NCI-H2227 treated with DMSO at 0.1 percent for 48 hours (cell line): ENCODE measurements around the gene RUNDC3A.

Source experiments
- DNase-seq: peaks from one replicate; lab custom pipeline; 2025; lab: John Stamatoyannopoulos, UW

Gene RUNDC3A

GRCh38 chr17:44283344-44284023, 24.9 kb upstream of the RUNDC3A start:
- no peak for DNase-seq

DNA sequence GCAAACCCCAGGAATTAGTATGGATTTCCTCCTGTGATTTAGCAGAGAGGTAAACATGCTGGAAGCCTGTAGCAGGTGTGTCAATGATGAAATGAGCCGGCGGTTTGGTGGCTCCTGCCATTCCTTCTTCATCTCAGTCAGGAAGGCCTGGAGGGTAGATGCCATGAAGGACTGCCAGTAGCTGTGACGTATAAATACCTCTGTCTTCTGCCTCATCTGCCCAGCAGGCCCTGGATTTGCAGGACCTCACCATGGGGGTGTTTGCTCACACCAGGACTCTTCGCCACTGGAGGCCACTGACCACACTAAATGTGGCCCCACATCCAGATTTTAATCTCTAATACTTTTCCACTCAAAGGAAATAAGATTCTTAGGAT, 24.4 kb upstream of the RUNDC3A start:
- DNase-seq: no peak

- no peak for DNase-seq
These were observed 20.8 kb upstream of the RUNDC3A start for GRCh38 chr17:44287651-44288050.

DNA sequence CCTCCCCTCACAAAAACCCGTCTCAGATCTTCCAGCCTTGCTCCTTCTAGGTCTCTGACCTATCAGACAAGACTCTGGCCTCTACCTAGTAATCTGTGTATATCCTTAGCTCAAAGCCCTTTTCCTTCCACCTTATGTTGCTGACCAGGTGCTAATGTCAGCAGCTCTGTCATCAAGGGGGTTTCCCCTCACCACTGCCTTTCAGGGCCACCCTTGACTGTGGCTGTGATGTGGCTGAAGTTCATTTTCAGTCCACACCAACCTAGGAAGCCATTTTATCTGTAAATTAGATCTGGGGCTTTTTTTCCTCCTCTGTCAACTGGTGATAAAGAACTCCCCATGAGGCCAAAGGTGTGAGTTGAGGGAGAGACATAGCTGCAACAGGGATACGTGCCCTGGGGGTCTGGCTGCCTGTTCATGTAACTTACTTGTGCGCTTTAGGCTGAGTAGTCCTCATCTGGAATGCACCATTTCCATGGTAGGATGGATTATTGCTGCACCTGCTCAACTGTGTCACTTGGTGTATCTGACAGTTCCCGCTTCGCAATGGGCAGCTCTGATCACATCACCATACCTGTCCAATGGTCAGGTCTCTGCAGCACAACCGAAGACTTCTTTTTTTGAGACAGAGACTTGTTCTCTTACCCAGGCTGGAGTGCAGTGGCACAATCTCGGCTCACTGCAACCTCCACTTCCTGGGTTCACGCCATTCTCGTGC, 14.7 kb upstream of the RUNDC3A start:
- no peak for DNase-seq

DNA sequence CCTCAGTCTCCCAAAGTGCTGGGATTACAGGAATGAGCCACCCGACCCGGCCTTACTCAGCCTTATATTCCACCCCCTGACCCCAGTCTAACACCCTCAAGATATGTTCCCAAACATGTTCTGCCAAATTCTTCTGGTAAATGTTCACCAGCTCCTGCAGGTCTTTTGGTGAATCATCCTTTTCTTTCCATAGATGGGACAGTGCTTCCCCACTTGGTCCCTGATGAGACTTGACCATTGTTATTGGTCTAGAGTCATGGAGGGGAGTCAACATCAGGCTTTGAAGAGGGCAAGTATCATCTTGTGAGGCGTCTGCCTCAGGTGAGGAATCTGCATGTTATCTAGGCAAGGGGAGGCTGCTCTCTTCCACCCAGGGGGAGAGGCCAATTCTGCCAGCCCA, 10.4 kb upstream of the RUNDC3A start:
- no peak for DNase-seq

DNA sequence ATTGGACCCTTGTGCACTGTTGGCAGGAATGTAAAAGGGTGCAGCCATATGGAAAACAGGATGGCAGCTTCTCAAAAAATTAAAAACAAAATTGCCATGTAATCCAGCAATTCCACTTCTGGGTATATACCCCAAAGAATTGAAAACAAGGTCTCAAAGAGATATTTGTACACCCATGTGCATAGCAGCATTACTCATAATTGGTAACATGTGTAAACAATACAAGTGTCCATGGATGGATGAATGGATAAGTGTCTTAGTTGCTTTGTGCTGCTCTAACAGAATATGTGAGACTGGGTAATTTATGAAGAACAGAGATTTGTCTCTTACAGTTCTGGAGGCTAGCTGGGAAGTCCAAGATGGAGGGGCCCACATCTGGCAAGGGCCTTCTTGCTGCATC, 3.8 kb upstream of the RUNDC3A start:
- no peak for DNase-seq

- peak; percentile 72 for DNase-seq
These were observed 814 bp upstream of the RUNDC3A start for GRCh38 chr17:44307387-44308186.

GRCh38 chr17:44308865-44309264, 464 bp downstream of the RUNDC3A start:
- DNase-seq: peak; percentile 51

DNA sequence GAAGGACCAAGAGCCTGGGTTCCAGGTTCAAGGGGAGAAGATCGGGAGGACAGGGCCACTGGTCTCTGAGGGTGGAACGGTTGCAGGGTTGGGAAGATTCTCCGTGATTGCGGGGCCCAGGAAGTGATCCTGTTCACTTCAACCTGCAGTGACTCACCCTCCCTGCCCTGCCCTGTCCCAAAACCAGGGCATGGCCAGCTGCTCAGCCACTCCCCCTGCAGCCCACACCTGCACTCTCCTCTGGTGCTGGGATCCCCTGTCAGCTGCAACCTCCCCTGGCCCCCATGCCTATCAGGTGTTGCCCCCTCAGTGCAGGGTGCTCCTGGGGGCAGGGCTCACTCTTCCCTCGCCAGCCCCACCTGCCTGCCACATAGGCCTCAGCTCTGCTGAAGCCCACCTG, 1.1 kb downstream of the RUNDC3A start:
- no peak for DNase-seq

- DNase-seq: no peak
These were observed 1.8 kb downstream of the RUNDC3A start for GRCh38 chr17:44310188-44310587.

- DNase-seq: no peak
These were observed 2.4 kb downstream of the RUNDC3A start for GRCh38 chr17:44310609-44311376.

- DNase-seq: no peak
These were observed 3.3 kb downstream of the RUNDC3A start for GRCh38 chr17:44311562-44312181.

GRCh38 chr17:44312396-44313104, 4.1 kb downstream of the RUNDC3A start:
- no peak for DNase-seq

- DNase-seq: no peak
These were observed 5.6 kb downstream of the RUNDC3A start for GRCh38 chr17:44314031-44314430.

DNA sequence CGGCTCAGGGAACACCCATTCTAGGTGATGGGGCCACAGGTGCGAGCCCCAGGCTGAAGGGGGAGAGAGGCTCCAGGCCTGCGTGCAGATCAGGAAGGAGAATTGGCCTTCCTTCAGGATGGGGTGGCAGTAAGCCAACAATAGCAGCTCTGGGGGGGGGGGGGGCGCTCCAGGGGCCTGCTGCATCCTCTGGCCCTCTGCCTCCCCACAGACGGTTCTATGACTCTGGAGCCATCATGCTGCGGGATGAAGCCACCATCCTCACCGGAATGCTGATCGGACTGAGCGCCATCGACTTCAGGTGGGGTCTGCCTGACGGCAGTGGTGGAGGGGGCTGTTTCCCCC, 6.1 kb downstream of the RUNDC3A start:
- no peak for DNase-seq

DNA sequence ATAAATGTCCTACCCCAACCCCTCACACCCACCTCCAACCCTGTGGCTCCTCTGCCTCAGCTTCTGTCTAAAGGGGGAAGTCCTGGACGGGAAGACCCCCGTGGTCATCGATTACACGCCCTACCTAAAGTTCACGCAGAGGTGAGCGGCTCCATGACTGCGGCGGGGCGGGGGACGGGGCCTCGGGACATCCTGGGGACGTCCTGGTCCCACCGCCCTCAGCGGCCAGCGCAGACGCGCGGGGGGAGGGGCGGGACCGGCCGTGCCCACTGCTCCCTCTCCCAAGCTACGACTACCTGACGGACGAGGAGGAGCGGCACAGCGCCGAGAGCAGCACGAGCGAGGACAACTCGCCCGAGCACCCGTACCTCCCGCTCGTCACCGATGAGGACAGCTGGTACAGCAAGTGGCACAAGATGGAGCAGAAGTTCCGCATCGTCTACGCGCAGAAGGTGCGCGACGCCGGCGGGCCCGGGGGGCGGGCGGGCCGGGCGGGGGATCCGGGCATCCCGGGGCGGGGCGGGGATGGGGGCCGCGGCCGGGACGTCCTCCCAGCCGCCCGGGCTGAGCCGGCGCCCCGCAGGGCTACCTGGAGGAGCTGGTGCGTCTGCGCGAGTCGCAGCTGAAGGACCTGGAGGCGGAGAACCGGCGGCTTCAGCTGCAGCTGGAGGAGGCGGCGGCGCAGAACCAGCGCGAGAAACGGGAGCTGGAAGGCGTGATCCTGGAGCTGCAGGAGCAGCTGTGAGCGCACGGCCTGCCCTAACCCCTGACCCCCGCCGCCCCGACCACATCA, 6.7 kb downstream of the RUNDC3A start:
- DNase-seq: no peak

DNA sequence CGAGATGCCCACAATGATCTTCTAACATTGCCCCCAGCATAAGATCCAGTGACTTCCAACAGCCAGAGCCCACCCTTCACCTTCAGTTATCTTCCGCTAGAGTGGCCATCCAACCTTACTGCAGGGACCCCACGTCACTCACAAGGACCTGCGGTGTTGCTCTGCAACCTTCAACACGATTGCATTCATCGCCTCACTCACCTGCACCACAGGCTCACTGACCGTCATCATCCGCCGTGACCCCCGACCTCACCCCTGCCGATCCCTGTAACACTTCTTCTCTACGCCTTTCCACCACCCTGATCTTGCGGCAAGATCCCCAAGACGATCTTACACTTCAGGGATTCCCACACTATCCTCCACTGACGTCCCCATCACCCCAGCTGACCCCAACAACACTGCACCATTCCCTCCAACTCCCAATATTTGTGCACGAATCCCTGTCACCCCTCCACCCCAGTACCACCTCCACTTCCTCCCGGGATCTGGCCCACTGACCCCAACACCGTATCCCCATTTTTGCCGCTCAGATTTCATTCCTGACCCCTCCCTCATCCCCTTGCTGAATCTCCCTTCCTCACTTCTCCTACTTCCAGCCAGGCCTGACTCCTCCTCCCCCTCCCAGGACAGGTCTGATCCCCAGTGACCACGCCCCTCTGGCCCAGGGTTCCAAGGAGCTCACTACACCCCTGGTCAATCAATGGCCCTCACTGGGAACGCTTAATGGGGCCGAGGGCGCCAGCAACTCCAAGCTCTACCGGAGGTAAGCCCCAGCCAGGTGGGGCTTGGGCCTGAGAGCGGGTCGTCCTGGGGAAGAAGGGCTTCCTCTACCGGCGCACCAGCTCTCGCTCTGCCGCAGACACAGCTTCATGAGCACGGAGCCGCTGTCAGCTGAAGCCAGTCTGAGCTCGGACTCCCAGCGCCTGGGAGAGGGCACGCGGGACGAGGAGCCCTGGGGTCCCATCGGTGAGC, 7.6 kb downstream of the RUNDC3A start:
- DNase-seq: no peak

GRCh38 chr17:44317545-44317944, 9.1 kb downstream of the RUNDC3A start:
- DNase-seq: no peak
